Neural cell (in vitro differentiated cells): Measurements from ENCODE around the gene MAP1LC3B.

ENCODE experiments used
- EZH2 ChIP-seq: fragments of 200-600, 300-800 bp; shearing (Covaris generic), sonication (generic); IDR thresholded peaks from 2 replicates; pipeline ENCODE4 v1.6.1; 2014; ENCODE audit warnings: antibody characterized with exemption, low read length, borderline replicate concordance, mild to moderate bottlenecking; ENCODE audit not compliant: insufficient read depth, poor library complexity, severe bottlenecking
- POLR2AphosphoS5 ChIP-seq: IDR thresholded peaks from 2 replicates; pipeline ENCODE4 v1.6.1; 2012
- TAF1 ChIP-seq: IDR thresholded peaks from 2 replicates; pipeline ENCODE4 v1.6.1; 2012; ENCODE audit warnings: low read depth
- TF ChIP-seq, protein P1 (sequence below): fragments of 450-650 bp; IDR thresholded peaks from 2 replicates; pipeline ENCODE4 v1.5.1; 2014; ENCODE audit warnings: antibody characterized with exemption, mild to moderate bottlenecking, moderate library complexity; ENCODE audit not compliant: poor library complexity, severe bottlenecking

DNA sequence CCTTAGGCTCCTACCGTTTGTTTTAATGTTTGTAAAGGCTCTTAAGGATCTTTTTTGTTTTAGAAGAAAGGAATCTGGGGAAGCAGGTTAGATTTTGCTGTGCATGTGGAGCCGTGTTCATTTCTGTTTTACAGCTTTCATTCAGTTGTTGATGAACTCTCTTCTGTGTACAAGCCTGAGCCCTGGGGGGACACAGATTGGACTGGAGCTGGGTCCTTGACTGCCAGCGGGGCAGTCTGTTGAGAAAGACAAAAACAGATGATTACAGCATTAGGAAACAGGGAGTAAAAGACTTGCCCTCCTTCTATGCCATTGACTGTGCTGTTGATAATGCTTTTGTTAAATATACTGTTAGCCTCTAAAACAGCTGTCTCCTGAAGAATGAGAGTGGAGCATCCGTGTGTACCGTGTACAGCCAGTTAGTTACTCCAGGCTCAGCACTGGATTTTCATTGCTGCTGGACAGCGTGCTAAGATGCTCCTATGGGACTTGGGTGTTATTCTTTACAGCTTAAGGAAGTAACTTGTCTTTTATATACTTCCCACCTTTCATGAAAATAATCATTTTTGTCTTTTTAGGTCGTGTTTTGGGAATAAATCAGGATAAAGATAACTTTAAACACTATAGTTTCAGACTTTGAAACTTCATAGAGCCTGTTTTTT is 3.2 kb downstream of the MAP1LC3B start:
- TF ChIP-seq, protein P1, sequence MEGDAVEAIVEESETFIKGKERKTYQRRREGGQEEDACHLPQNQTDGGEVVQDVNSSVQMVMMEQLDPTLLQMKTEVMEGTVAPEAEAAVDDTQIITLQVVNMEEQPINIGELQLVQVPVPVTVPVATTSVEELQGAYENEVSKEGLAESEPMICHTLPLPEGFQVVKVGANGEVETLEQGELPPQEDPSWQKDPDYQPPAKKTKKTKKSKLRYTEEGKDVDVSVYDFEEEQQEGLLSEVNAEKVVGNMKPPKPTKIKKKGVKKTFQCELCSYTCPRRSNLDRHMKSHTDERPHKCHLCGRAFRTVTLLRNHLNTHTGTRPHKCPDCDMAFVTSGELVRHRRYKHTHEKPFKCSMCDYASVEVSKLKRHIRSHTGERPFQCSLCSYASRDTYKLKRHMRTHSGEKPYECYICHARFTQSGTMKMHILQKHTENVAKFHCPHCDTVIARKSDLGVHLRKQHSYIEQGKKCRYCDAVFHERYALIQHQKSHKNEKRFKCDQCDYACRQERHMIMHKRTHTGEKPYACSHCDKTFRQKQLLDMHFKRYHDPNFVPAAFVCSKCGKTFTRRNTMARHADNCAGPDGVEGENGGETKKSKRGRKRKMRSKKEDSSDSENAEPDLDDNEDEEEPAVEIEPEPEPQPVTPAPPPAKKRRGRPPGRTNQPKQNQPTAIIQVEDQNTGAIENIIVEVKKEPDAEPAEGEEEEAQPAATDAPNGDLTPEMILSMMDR: no peak
- TF ChIP-seq EZH2: no peak
- TF ChIP-seq POLR2AphosphoS5: no peak
- no peak for TF ChIP-seq TAF1
